Skeletal muscle tissue (tissue), 4 donors: ENCODE results near the gene ABCB8. TPM values are rescaled to one million over a fixed set of nuclear protein-coding genes. Genes with fewer than 3 reads are reported as not detected.
"Not testable (repeated sequence)": the region's sequence is repeated elsewhere in the genome, so short reads cannot be mapped to it uniquely, and the experiment has no call there.

Experiments used
- H3K27ac ChIP-seq: one replicate; pipeline ENCODE4 v1.7.0; 2013; ENCODE audit warnings: mild to moderate bottlenecking, low read depth, low read length, inconsistent platforms
- H3K27me3 ChIP-seq, 3 donors: one replicate each; pipeline ENCODE4 v1.7.0; 2013; ENCODE audit warnings: low read length in 3 of 3; ENCODE audit not compliant: control insufficient read depth in 3 of 3, insufficient read depth in 3 of 3
- H3K36me3 ChIP-seq, 3 donors: one replicate each; pipeline ENCODE4 v1.7.0; 2013; ENCODE audit warnings: low read length in 3 of 3; ENCODE audit not compliant: control insufficient read depth in 3 of 3, insufficient read depth in 3 of 3
- H3K4me1 ChIP-seq, 3 donors: one replicate each; pipeline ENCODE4 v1.7.0; 2013; ENCODE audit warnings: low read length in 3 of 3, mild to moderate bottlenecking in 3 of 3; ENCODE audit not compliant: control insufficient read depth in 3 of 3, insufficient read depth in 3 of 3
- H3K4me3 ChIP-seq, 3 donors: one replicate each; pipeline ENCODE4 v1.7.0; 2013; ENCODE audit warnings: low read length in 3 of 3
- H3K9ac ChIP-seq, 3 donors: one replicate each; pipeline ENCODE4 v1.7.0; 2013; ENCODE audit warnings: low read length in 3 of 3, mild to moderate bottlenecking in 3 of 3, moderate library complexity in 2 of 3, low read depth in 1 of 3
- H3K9me3 ChIP-seq, 3 donors: one replicate each; pipeline ENCODE4 v1.7.0; 2013; ENCODE audit warnings: low read length in 3 of 3; ENCODE audit not compliant: control insufficient read depth in 3 of 3
- total RNA-seq: library from RNA; depleted of rRNA; stranded (reverse); fragments of >200 nt; gene quantifications from one replicate; pipeline ENCODE4 v1.2.3, GENCODE V29; 2014
- donor health status: Osteomylitis.

The ABCB8 gene
- total RNA-seq, 1 donor from 2014 or later, result 15.7 TPM

- H3K4me3 ChIP-seq, result peak overlapping the region in 2 of 3 donors; percentile 43 to 60
- peaks cover 12 to 35% (median 23%) of the 10 kb centered on the region in 3 donors for H3K4me1 ChIP-seq
- no peak overlapping the region for H3K9ac ChIP-seq
- no peak overlapping the region for H3K27ac ChIP-seq
- no peaks in the 10 kb centered on the region for H3K9me3 ChIP-seq
- H3K27me3 ChIP-seq, result peaks cover 63 to 68% (median 64%) of the 10 kb centered on the region in 3 donors
- no peaks in the 10 kb centered on the region for H3K36me3 ChIP-seq
Measured at GRCh38 chr7:151017953-151018420, 10.3 kb upstream of the ABCB8 start.

GRCh38 chr7:151018421-151019129 is 9.7 kb upstream of the ABCB8 start:
- H3K27me3 ChIP-seq, result peaks cover 61 to 64% (median 62%) of the 10 kb centered on the region in 3 donors
- H3K4me3 ChIP-seq, result peak overlapping the region in 2 of 3 donors; percentile 43 to 60
- H3K27ac ChIP-seq, result no peak overlapping the region
- peaks cover 12 to 31% (median 23%) of the 10 kb centered on the region in 3 donors for H3K4me1 ChIP-seq
- no peaks in the 10 kb centered on the region for H3K9me3 ChIP-seq
- no peaks in the 10 kb centered on the region for H3K36me3 ChIP-seq
- no peak overlapping the region for H3K9ac ChIP-seq

- Histone ChIP-seq H3K9me3 (no peaks in the 10 kb centered on the region), H3K36me3 (no peaks in the 10 kb centered on the region), H3K27me3 (peaks cover 55 to 59% (median 58%) of the 10 kb centered on the region in 3 donors), H3K4me1 (peaks cover 12 to 26% (median 17%) of the 10 kb centered on the region in 3 donors), H3K9ac (no peak overlapping the region), H3K27ac (no peak overlapping the region), H3K4me3 (peak overlapping the region in 2 of 3 donors; percentile 43 to 52)
Measured at GRCh38 chr7:151019130-151019447, 9.2 kb upstream of the ABCB8 start.

- H3K9ac ChIP-seq, result no peak overlapping the region
- H3K36me3 ChIP-seq, result no peaks in the 10 kb centered on the region
- no peak overlapping the region for H3K27ac ChIP-seq
- H3K27me3 ChIP-seq, result peaks cover 52 to 53% (median 52%) of the 10 kb centered on the region in 3 donors
- no peaks in the 10 kb centered on the region for H3K9me3 ChIP-seq
- no peak overlapping the region for H3K4me3 ChIP-seq
- H3K4me1 ChIP-seq, result peaks cover 11 to 20% (median 12%) of the 10 kb centered on the region in 3 donors
Measured at GRCh38 chr7:151020231-151020630, 8.0 kb upstream of the ABCB8 start.

- H3K9me3 ChIP-seq, result no peaks in the 10 kb centered on the region
- H3K27me3 ChIP-seq, result peaks cover 22 to 29% (median 28%) of the 10 kb centered on the region in 3 donors
- H3K4me1 ChIP-seq, result peaks cover 7 to 10% (median 7%) of the 10 kb centered on the region in 3 donors
- H3K4me3 ChIP-seq, result no peak overlapping the region
- H3K36me3 ChIP-seq, result no peaks in the 10 kb centered on the region
- no peak overlapping the region for H3K9ac ChIP-seq
- no peak overlapping the region for H3K27ac ChIP-seq
Measured at GRCh38 chr7:151023232-151023631, 5.0 kb upstream of the ABCB8 start.

GRCh38 chr7:151024435-151025056 is 3.7 kb upstream of the ABCB8 start, which contains the start of gene ATG9B:
ATG9B (minus strand) TSS chr7:151024494; CDS start chr7:151024423, 71 bp downstream.
- Histone ChIP-seq H3K9ac (no peak within 1 kb of the TSS), H3K27me3 (peaks cover 9 to 16% (median 16%) of the 10 kb centered on the region in 3 donors), H3K27ac (no peak within 1 kb of the TSS), H3K4me3 (no peak within 1 kb of the TSS), H3K4me1 (peaks cover 2 to 10% (median 9%) of the 10 kb centered on the region in 3 donors), H3K36me3 (no peaks in the 10 kb centered on the region), H3K9me3 (no peaks in the 10 kb centered on the region)

- Histone ChIP-seq H3K36me3 (peaks cover 0 to 2% (median 0%) of the 10 kb centered on the region in 3 donors), H3K4me3 (no peak overlapping the region), H3K27ac (no peak overlapping the region), H3K4me1 (peaks cover 5 to 17% (median 10%) of the 10 kb centered on the region in 3 donors), H3K27me3 (peaks cover 0 to 2% (median under 1%) of the 10 kb centered on the region in 3 donors), H3K9me3 (no peaks in the 10 kb centered on the region), H3K9ac (no peak overlapping the region)
Measured at GRCh38 chr7:151025924-151026671, 2.2 kb upstream of the ABCB8 start.

GRCh38 chr7:151026771-151027727 is 1.2 kb upstream of the ABCB8 start:
- H3K4me3 ChIP-seq, result peak overlapping the region in 2 of 3 donors; percentile 71 to 77
- peak overlapping the region; percentile 85 for H3K27ac ChIP-seq

GRCh38 chr7:151027728-151028130 is 521 bp upstream of the ABCB8 start:
- H3K36me3 ChIP-seq, H3K9me3 ChIP-seq, H3K27me3 ChIP-seq: not testable (repeated sequence)
- peak overlapping the region; percentile 65 to 77 (median 70) for H3K9ac ChIP-seq
- H3K4me1 ChIP-seq, result peaks cover 5 to 17% (median 10%) of the 10 kb centered on the region in 3 donors
- H3K4me3 ChIP-seq, result peak overlapping the region; percentile 71 to 90 (median 77)
- H3K27ac ChIP-seq, result peak overlapping the region; percentile 85

More at GRCh38 chr7:151026771-151027727, 1.2 kb upstream of the ABCB8 start:
- H3K27me3 ChIP-seq, H3K36me3 ChIP-seq, H3K9ac ChIP-seq, H3K9me3 ChIP-seq: not testable (repeated sequence)
- peaks cover 5 to 17% (median 10%) of the 10 kb centered on the region in 3 donors for H3K4me1 ChIP-seq
